Hepatocyte (in vitro differentiated cells): ENCODE measurements around the gene PLRG1. TPM values are rescaled to one million over a fixed set of nuclear protein-coding genes. Genes with fewer than 3 reads are reported as not detected.

Source experiments
- DNase-seq: peaks from one replicate; pipeline ENCODE4 v3.0.0-alpha.2; 2016; ENCODE audit warnings: low spot score
- H2AFZ ChIP-seq: fragments of 200-600 bp; sonication (generic); 2 replicates; pipeline ENCODE4 v1.6.0; 2016; ENCODE audit warnings: antibody characterized with exemption, mild to moderate bottlenecking
- H3K27ac ChIP-seq: fragments of 200-600 bp; sonication (generic); 2 replicates; pipeline ENCODE4 v1.5.1; 2016; ENCODE audit warnings: mild to moderate bottlenecking
- H3K27me3 ChIP-seq: fragments of 200-600 bp; sonication (generic); 2 replicates; pipeline ENCODE4 v1.6.1; 2016
- H3K36me3 ChIP-seq: fragments of 200-600 bp; sonication (generic); replicated peaks from 2 replicates; pipeline ENCODE4 v1.5.1; 2016; ENCODE audit warnings: low read depth; ENCODE audit not compliant: insufficient read depth
- H3K4me1 ChIP-seq: fragments of 200-600 bp; sonication (generic); 2 replicates; pipeline ENCODE4 v1.5.1; 2016; ENCODE audit warnings: mild to moderate bottlenecking, moderate library complexity; ENCODE audit not compliant: insufficient read depth
- H3K4me2 ChIP-seq: fragments of 200-600 bp; sonication (generic); 2 replicates; pipeline ENCODE4 v1.6.0; 2016
- H3K4me3 ChIP-seq: fragments of 200-600 bp; sonication (generic); 2 replicates; pipeline ENCODE4 v1.5.1; 2016; ENCODE audit warnings: mild to moderate bottlenecking
- H3K79me2 ChIP-seq: fragments of 200-600 bp; sonication (generic); 2 replicates; pipeline ENCODE4 v1.6.0; 2017; ENCODE audit warnings: mild to moderate bottlenecking
- H3K9me2 ChIP-seq: fragments of 200-600 bp; sonication (generic); replicated peaks from 2 replicates; pipeline ENCODE4 v1.6.0; 2017; ENCODE audit warnings: mild to moderate bottlenecking; ENCODE audit not compliant: insufficient read depth
- H3K9me3 ChIP-seq: fragments of 200-600 bp; sonication (generic); 2 replicates; pipeline ENCODE4 v1.5.1; 2016; ENCODE audit warnings: low read depth, mild to moderate bottlenecking
- H4K20me1 ChIP-seq: fragments of 200-600 bp; sonication (generic); 2 replicates; pipeline ENCODE4 v1.6.0; 2016; ENCODE audit warnings: mild to moderate bottlenecking; ENCODE audit not compliant: insufficient read depth, poor library complexity, severe bottlenecking
- EZH2 ChIP-seq: fragments of 200-600 bp; sonication (generic); IDR thresholded peaks from 2 replicates; pipeline ENCODE4 v1.6.1; 2016; ENCODE audit warnings: antibody characterized with exemption, mild to moderate bottlenecking, borderline replicate concordance
- EZH2phosphoT487 ChIP-seq: fragments of 200-600 bp; sonication (generic); IDR thresholded peaks from one replicate; pipeline ENCODE4 v1.6.1; 2018; ENCODE audit warnings: antibody characterized with exemption, mild to moderate bottlenecking, low read depth, moderate library complexity; ENCODE audit not compliant: unreplicated experiment, severe bottlenecking
- WGBS: methylation state at CpG from one replicate; pipeline ENCODE4 v1.1.6; 2016; ENCODE audit warnings: low lambda C conversion rate; ENCODE audit errors: missing lambda C conversion rate; 5-methylcytosine and 5-hydroxymethylcytosine counted together
- polyA plus RNA-seq: library from polyadenylated mRNA; unstranded; fragments of >200 nt; fragmentation: Nextera tagmentation; extraction: Ambion mirVana; gene quantifications from 2 replicates; pipeline ENCODE4 v1.2.1, GENCODE V29; 2016
- total RNA-seq: library from RNA; depleted of rRNA; stranded (reverse); fragments of >200 nt; gene quantifications from 2 replicates; pipeline ENCODE4 v1.2.3, GENCODE V29; 2014
- TF ChIP-seq, protein P1 (sequence below): fragments of 200-600 bp; sonication (generic); IDR thresholded peaks from 2 replicates; pipeline ENCODE4 v1.5.1; 2016; ENCODE audit warnings: antibody characterized with exemption, mild to moderate bottlenecking; ENCODE audit not compliant: poor library complexity

Gene PLRG1
- total and polyA plus RNA-seq, 2 experiments from 2014 or later = 54.4 to 63.9 TPM

- 57% methylated on average over 2 of the region's 2 CpGs for WGBS
- H3K27ac ChIP-seq = no peak overlapping the region
- TF ChIP-seq, protein P1, sequence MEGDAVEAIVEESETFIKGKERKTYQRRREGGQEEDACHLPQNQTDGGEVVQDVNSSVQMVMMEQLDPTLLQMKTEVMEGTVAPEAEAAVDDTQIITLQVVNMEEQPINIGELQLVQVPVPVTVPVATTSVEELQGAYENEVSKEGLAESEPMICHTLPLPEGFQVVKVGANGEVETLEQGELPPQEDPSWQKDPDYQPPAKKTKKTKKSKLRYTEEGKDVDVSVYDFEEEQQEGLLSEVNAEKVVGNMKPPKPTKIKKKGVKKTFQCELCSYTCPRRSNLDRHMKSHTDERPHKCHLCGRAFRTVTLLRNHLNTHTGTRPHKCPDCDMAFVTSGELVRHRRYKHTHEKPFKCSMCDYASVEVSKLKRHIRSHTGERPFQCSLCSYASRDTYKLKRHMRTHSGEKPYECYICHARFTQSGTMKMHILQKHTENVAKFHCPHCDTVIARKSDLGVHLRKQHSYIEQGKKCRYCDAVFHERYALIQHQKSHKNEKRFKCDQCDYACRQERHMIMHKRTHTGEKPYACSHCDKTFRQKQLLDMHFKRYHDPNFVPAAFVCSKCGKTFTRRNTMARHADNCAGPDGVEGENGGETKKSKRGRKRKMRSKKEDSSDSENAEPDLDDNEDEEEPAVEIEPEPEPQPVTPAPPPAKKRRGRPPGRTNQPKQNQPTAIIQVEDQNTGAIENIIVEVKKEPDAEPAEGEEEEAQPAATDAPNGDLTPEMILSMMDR = no peak
- TF ChIP-seq EZH2phosphoT487 (no peak), EZH2 (no peak)
Measured at GRCh38 chr4:154582723-154583122, 32.5 kb upstream of the PLRG1 start.

GRCh38 chr4:154579927-154580326 is 29.7 kb upstream of the PLRG1 start:
- TF ChIP-seq EZH2 = no peak
- TF ChIP-seq, protein P1 = no peak
- TF ChIP-seq EZH2phosphoT487 = no peak
- Histone ChIP-seq H3K36me3 (no peaks in the 10 kb centered on the region), H3K9me3 (no peaks in the 10 kb centered on the region), H3K9me2 (no peaks in the 10 kb centered on the region), H3K4me2 (no peak overlapping the region), H3K27me3 (no peaks in the 10 kb centered on the region), H3K4me3 (no peak overlapping the region), H3K4me1 (no peaks in the 10 kb centered on the region), H2AFZ (no peak overlapping the region), H3K27ac (no peak overlapping the region), H4K20me1 (no peaks in the 10 kb centered on the region), H3K79me2 (no peaks in the 10 kb centered on the region)
- no peak for DNase-seq

More at GRCh38 chr4:154582723-154583122, 32.5 kb upstream of the PLRG1 start:
- no peaks in the 10 kb centered on the region for H3K79me2 ChIP-seq
- no peaks in the 10 kb centered on the region for H3K27me3 ChIP-seq
- no peaks in the 10 kb centered on the region for H3K9me3 ChIP-seq
- no peak for DNase-seq
- H3K4me3 ChIP-seq = no peak overlapping the region
- H2AFZ ChIP-seq = no peak overlapping the region
- no peaks in the 10 kb centered on the region for H4K20me1 ChIP-seq
- no peaks in the 10 kb centered on the region for H3K36me3 ChIP-seq
- no peaks in the 10 kb centered on the region for H3K4me1 ChIP-seq
- H3K4me2 ChIP-seq = no peak overlapping the region
- H3K9me2 ChIP-seq = no peaks in the 10 kb centered on the region

DNA sequence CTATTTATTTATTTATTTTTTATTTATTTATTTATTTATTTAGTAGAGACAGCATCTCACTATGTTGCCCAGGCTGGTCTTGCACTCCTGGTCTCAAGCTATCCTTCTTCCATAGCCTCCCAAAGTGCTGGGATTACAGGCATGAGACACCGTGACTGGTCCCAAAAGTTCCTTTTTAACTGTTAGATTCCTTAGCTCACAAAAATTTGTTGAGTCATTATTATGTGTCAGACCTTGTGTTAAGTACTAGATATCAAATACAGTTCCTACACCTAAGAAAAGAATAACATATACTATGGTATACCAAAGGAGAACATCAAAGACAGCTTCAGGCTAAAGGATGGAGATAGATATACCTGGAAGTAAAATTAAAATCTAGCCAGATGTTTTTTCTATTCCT is 28.7 kb upstream of the PLRG1 start:
- H3K9me2 ChIP-seq = no peaks in the 10 kb centered on the region
- WGBS = 100% methylated on average over 1 of the region's 1 CpG
- DNase-seq = no peak
- no peaks in the 10 kb centered on the region for H3K9me3 ChIP-seq
- no peak overlapping the region for H3K4me2 ChIP-seq
- no peaks in the 10 kb centered on the region for H3K27me3 ChIP-seq
- H2AFZ ChIP-seq = no peak overlapping the region
- no peak overlapping the region for H3K4me3 ChIP-seq
- no peaks in the 10 kb centered on the region for H3K4me1 ChIP-seq
- no peaks in the 10 kb centered on the region for H4K20me1 ChIP-seq
- H3K27ac ChIP-seq = no peak overlapping the region
- no peaks in the 10 kb centered on the region for H3K79me2 ChIP-seq
- H3K36me3 ChIP-seq = no peaks in the 10 kb centered on the region
- no peak for TF ChIP-seq EZH2phosphoT487

DNA sequence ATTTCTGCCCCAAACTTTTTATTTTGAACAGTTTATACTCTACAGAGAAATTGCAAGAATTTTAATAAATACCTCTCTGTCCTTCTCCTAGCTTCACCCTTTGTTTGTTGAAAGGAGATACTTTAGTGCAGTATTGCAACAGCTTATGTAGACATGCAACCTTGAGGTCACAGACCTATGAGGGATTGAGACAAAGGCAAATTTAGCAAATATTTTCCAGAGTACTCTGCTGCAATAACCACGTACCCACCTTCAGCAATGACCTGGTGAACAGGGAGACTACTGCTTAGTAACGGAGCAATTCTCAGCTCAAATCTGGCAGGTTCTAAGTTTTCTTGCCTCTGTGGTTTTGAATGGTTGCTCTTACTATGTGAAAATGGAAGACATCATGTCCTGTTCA is 27.1 kb upstream of the PLRG1 start:
- Histone ChIP-seq H4K20me1 (no peaks in the 10 kb centered on the region), H3K4me3 (no peak overlapping the region), H3K27ac (no peak overlapping the region), H3K9me2 (no peaks in the 10 kb centered on the region), H3K4me1 (no peaks in the 10 kb centered on the region), H3K4me2 (no peak overlapping the region), H3K27me3 (no peaks in the 10 kb centered on the region), H3K9me3 (no peaks in the 10 kb centered on the region), H3K36me3 (no peaks in the 10 kb centered on the region), H2AFZ (no peak overlapping the region), H3K79me2 (no peaks in the 10 kb centered on the region)
- TF ChIP-seq EZH2phosphoT487 (no peak), EZH2 (no peak)
- TF ChIP-seq, protein P1 = no peak
- WGBS = 56% methylated on average over 2 of the region's 2 CpGs
- no peak for DNase-seq
